ENCODE data around the gene GLA. TPM values are rescaled to one million over a fixed set of nuclear protein-coding genes. Genes with fewer than 3 reads are reported as not detected.

Gene GLA
- total RNA-seq, 1 experiment from 2014 or later: 46.0 TPM

GRCh38 chrX:101388604-101389003, 19.1 kb downstream of the GLA start:
- no peaks in the 10 kb centered on the region for H3K27me3 ChIP-seq (replicated peaks; ENCODE audit: control insufficient read depth, insufficient read depth, low read length)
- H3K4me1 Mint-ChIP-seq (ENCODE audit: low read depth, unreplicated experiment): no peaks in the 10 kb centered on the region
- DNase-seq: no peak
- no peaks in the 10 kb centered on the region for H3K9me3 Mint-ChIP-seq (ENCODE audit: unreplicated experiment)
- no peaks in the 10 kb centered on the region for H3K9me3 ChIP-seq
- H3K27ac Mint-ChIP-seq (ENCODE audit: unreplicated experiment): no peak overlapping the region
- H3K4me3 Mint-ChIP-seq (ENCODE audit: unreplicated experiment): no peak overlapping the region
- BruUV-seq (replicated peaks): no TSS peak
- no peak overlapping the region for H3K4me3 ChIP-seq (ENCODE audit: low read depth, low read length)
- TF ChIP-seq CTCF (IDR thresholded peaks at IDR 0.05; ENCODE audit: insufficient read depth in 1 of 2, low read depth in 1 of 2, low read length in 1 of 2, severe bottlenecking in 1 of 2, unreplicated experiment in 1 of 2): no peak
- no peaks in the 10 kb centered on the region for H3K36me3 ChIP-seq (ENCODE audit: control insufficient read depth, insufficient read depth, low read length)
- POLR2A ChIA-PET: no interaction called here
- peaks cover 31% of the 10 kb centered on the region for H3K36me3 Mint-ChIP-seq (ENCODE audit: insufficient read depth, unreplicated experiment)
- no peaks in the 10 kb centered on the region for H3K27me3 Mint-ChIP-seq (ENCODE audit: insufficient read depth, unreplicated experiment)
- CTCF ChIA-PET: no interaction called here
- intact Hi-C loops (cut with micrococcal nuclease; ENCODE audit: unreplicated experiment): no loop called here
- no peaks in the 10 kb centered on the region for H3K4me1 ChIP-seq

DNA sequence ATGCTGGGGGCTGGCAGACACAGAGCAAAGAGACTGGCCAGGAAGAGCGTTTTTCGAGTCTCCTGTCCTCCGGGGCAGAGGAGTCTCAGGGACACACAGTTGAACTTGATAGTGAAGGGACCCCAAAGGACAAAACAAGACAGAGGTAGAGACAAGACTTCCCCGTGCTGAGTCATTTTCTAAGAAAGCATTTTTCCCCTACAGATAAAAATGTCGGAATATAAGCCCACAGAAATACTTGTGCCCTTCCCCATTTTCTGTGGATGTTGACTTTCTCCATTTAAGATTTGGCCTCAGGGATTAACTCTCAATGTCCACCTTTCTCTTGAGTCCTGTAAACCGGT, 21.2 kb downstream of the GLA start:
- H3K27me3 ChIP-seq (replicated peaks; ENCODE audit: control insufficient read depth, insufficient read depth, low read length): no peaks in the 10 kb centered on the region
- ChIA-PET POLR2A (no interaction called here), CTCF (no interaction called here)
- no peaks in the 10 kb centered on the region for H3K9me3 ChIP-seq
- TF ChIP-seq CTCF (IDR thresholded peaks at IDR 0.05; ENCODE audit: insufficient read depth in 1 of 2, low read depth in 1 of 2, low read length in 1 of 2, severe bottlenecking in 1 of 2, unreplicated experiment in 1 of 2): no peak
- Mint-ChIP-seq H3K36me3 (ENCODE audit: insufficient read depth, unreplicated experiment) (peaks cover 10% of the 10 kb centered on the region), H3K27me3 (ENCODE audit: insufficient read depth, unreplicated experiment) (no peaks in the 10 kb centered on the region), H3K9me3 (ENCODE audit: unreplicated experiment) (no peaks in the 10 kb centered on the region), H3K4me3 (ENCODE audit: unreplicated experiment) (no peak overlapping the region), H3K4me1 (ENCODE audit: low read depth, unreplicated experiment) (no peaks in the 10 kb centered on the region), H3K27ac (ENCODE audit: unreplicated experiment) (no peak overlapping the region)
- intact Hi-C loops (cut with micrococcal nuclease; ENCODE audit: unreplicated experiment): no loop called here
- no peak for DNase-seq
- no peaks in the 10 kb centered on the region for H3K36me3 ChIP-seq (ENCODE audit: control insufficient read depth, insufficient read depth, low read length)
- H3K4me3 ChIP-seq (ENCODE audit: low read depth, low read length): no peak overlapping the region
- no TSS peak for BruUV-seq (replicated peaks)
- H3K4me1 ChIP-seq: no peaks in the 10 kb centered on the region

DNA sequence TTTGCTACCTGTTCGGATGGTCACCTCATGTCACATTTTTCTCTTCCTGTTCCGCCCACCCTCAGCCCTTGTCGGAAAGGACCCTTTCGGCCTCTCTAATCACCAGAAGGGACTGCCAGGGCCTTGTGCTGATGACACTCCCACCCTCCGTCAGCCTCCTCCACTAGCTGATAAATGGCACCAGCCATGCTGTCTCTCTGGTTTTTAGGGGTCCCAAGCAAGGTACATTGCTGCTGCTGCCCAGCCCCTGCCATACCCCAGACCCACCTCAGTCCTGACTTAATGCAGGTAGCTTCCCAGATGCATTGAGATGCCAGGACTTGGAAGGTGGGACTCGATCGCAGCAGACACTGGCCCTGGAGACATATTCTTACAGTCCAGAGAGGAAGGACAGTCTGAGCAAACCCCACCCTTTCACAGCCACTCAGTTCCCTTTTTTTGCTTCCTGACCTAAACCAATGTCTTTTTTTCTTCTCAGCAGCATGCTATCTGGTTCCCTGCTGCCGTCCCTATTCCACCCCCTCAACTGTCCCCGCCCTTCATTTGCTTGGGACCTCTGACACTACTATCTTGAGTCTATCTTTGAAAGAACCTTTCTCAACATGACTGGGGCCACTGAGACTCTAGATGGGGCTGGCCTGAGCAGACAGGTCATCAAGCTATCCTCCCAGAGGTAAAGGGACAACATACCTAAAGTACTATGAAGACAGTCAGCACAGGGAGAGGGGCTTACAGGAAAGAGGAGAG, 21.8 kb downstream of the GLA start, which contains the start of gene BTK:
Gene BTK, minus strand, starts transcription at position 397 of the 747 bp plus-strand sequence. CDS start 10,907 bp downstream, outside the sequence.
- peaks cover 4% of the 10 kb centered on the region for H3K36me3 Mint-ChIP-seq (ENCODE audit: insufficient read depth, unreplicated experiment)
- TF ChIP-seq CTCF (IDR thresholded peaks at IDR 0.05; ENCODE audit: insufficient read depth in 1 of 2, low read depth in 1 of 2, low read length in 1 of 2, severe bottlenecking in 1 of 2, unreplicated experiment in 1 of 2): no peak
- Histone ChIP-seq H3K27me3 (replicated peaks; ENCODE audit: control insufficient read depth, insufficient read depth, low read length) (no peaks in the 10 kb centered on the region), H3K9me3 (no peaks in the 10 kb centered on the region), H3K4me1 (no peaks in the 10 kb centered on the region), H3K4me3 (ENCODE audit: low read depth, low read length) (no peak within 1 kb of the TSS), H3K36me3 (ENCODE audit: control insufficient read depth, insufficient read depth, low read length) (no peaks in the 10 kb centered on the region)
- no peak within 1 kb of the TSS for H3K4me3 Mint-ChIP-seq (ENCODE audit: unreplicated experiment)
- CTCF ChIA-PET: no interaction called here
- DNase-seq: no peak
- POLR2A ChIA-PET: no interaction called here
- H3K27me3 Mint-ChIP-seq (ENCODE audit: insufficient read depth, unreplicated experiment): no peaks in the 10 kb centered on the region
- no peak within 1 kb of the TSS for H3K27ac Mint-ChIP-seq (ENCODE audit: unreplicated experiment)
- H3K4me1 Mint-ChIP-seq (ENCODE audit: low read depth, unreplicated experiment): no peaks in the 10 kb centered on the region
- H3K9me3 Mint-ChIP-seq (ENCODE audit: unreplicated experiment): no peaks in the 10 kb centered on the region
- BruUV-seq (replicated peaks): no TSS peak
- intact Hi-C loops (cut with micrococcal nuclease; ENCODE audit: unreplicated experiment): no loop called here
